ENCODE data around the gene DTYMK.

The DTYMK gene

GRCh38 chr2:241629762-241630435 is 56.7 kb downstream of the DTYMK start:
- in situ Hi-C loops (cut with HindIII; ENCODE audit: low sequenced_read_pairs), result no loop called here

GRCh38 chr2:241627675-241628074 is 58.9 kb downstream of the DTYMK start:
- in situ Hi-C loops (cut with HindIII; ENCODE audit: low sequenced_read_pairs), result no loop called here
